ENCODE data around the gene WFS1. TPM values are rescaled to one million over a fixed set of nuclear protein-coding genes. Genes with fewer than 3 reads are reported as not detected.

The WFS1 gene
- total and polyA plus RNA-seq, 2 of the 13 experiments (the other 11 are each of a cell fraction or from before 2014, with no cell fraction given) = 39.1 to 42.2 TPM

GRCh38 chr4:6278801-6279197, 9.1 kb downstream of the WFS1 start (continued):
- TF ChIP-seq FOXP4 (CRISPR knock-in tag; IDR thresholded peaks at IDR 0.05) (peak; percentile 48; the same call in 1 of the 2 replicates), NR2F6 (IDR thresholded peaks at IDR 0.05) (peak; percentile 36; the same call in 1 of the 2 replicates), NR2F6 (CRISPR knock-in tag; IDR thresholded peaks at IDR 0.05) (no peak; the same call in 1 of the 2 replicates), EP300 (IDR thresholded peaks at IDR 0.05; ENCODE audit: low read depth in 2 of 2, low read length in 2 of 2) (peak in 1 of 2 experiments; percentile 61; a peak in 2 of 4 replicates), EP300 (CRISPR knock-in tag; IDR thresholded peaks at IDR 0.05; ENCODE audit: borderline replicate concordance) (no peak), ZNF281 (CRISPR knock-in tag; IDR thresholded peaks at IDR 0.05; ENCODE audit: borderline replicate concordance) (peak; percentile 72; the same call in 1 of the 2 replicates), ARNTL (CRISPR knock-in tag; IDR thresholded peaks at IDR 0.05) (no peak), GLMP (CRISPR knock-in tag; IDR thresholded peaks at IDR 0.05; ENCODE audit: borderline replicate concordance) (no peak), ZNF138 (CRISPR knock-in tag; IDR thresholded peaks at IDR 0.05; ENCODE audit: low read depth) (0 out of 2 replicates have a peak, but pooled peaks have one; percentile 14), HDAC1 (CRISPR knock-in tag; IDR thresholded peaks at IDR 0.05) (peak; percentile 18; the same call in 1 of the 2 replicates), ELF4 (CRISPR knock-in tag; IDR thresholded peaks at IDR 0.05; ENCODE audit: borderline replicate concordance) (no peak), SIN3A (IDR thresholded peaks at IDR 0.05; ENCODE audit: borderline replicate concordance, low read depth, low read length) (0 out of 2 replicates have a peak, but pooled peaks have one; percentile 34), CC2D1A (CRISPR knock-in tag; IDR thresholded peaks at IDR 0.05) (no peak), ATF1 (CRISPR knock-in tag; IDR thresholded peaks at IDR 0.05) (no peak), ZNF331 (CRISPR knock-in tag; IDR thresholded peaks at IDR 0.05) (peak; percentile 36; the same call in 1 of the 2 replicates), ZNF878 (CRISPR knock-in tag; IDR thresholded peaks at IDR 0.05) (0 out of 2 replicates have a peak, but pooled peaks have one; percentile 51), HIC2 (CRISPR knock-in tag; IDR thresholded peaks at IDR 0.05; ENCODE audit: low read depth) (peak; percentile 57; the same call in 1 of the 2 replicates), ZNF335 (CRISPR knock-in tag; IDR thresholded peaks at IDR 0.05) (peak; percentile 25; the same call in 1 of the 2 replicates), KDM2A (CRISPR knock-in tag; IDR thresholded peaks at IDR 0.05; ENCODE audit: borderline replicate concordance, low read depth) (peak; percentile 10; the same call in 1 of the 2 replicates)
